SK-N-SH (cell line): ENCODE data around the gene CYP11A1. TPM values are rescaled to one million over a fixed set of nuclear protein-coding genes. Genes with fewer than 3 reads are reported as not detected.

ENCODE experiments used
- CTCF ChIA-PET: fragments of 300-600, 350-600 bp; formaldehyde crosslinking; extraction: SDS; loops from one replicate; lab custom pipeline; 2021; lab: Yijun Ruan, JAX
- POLR2A ChIA-PET: fragments of 350-600 bp; sonication (Branson Sonifier 250); formaldehyde crosslinking; extraction: SDS; loops from one replicate; lab custom pipeline; 2020; ENCODE audit warnings: antibody characterized with exemption, inconsistent platforms; lab: Yijun Ruan, JAX
- DNase-seq: peaks from one replicate; pipeline ENCODE4 v3.0.0; 2012
- H2AFZ ChIP-seq: fragments of 200-600 bp; sonication (generic); 2 replicates; pipeline ENCODE4 v1.8.1; 2016; ENCODE audit warnings: antibody characterized with exemption, mild to moderate bottlenecking, low read depth
- H3F3A ChIP-seq: fragments of 200-600 bp; sonication (generic); replicated peaks from 2 replicates; pipeline ENCODE3; 2016; ENCODE audit warnings: antibody characterized with exemption, mild to moderate bottlenecking; ENCODE audit not compliant: insufficient read depth
- H3K27ac ChIP-seq, 2 experiments: fragments of 200-500 bp in 1 of 2; fragments of 200-600 bp in 1 of 2; sonication (Bioruptor generic) in 1 of 2; sonication (generic), shearing (Covaris generic) in 1 of 2; 2 replicates each; pipeline versions ENCODE4 v1.5.1 to v1.6.1; 2014 to 2016; ENCODE audit warnings: low read depth in 2 of 2, inconsistent platforms in 1 of 2, low read length in 1 of 2, mild to moderate bottlenecking in 1 of 2, mixed read lengths in 1 of 2
- H3K27me3 ChIP-seq: fragments of 200-600 bp; sonication (generic), shearing (Covaris generic); 2 replicates; pipeline ENCODE4 v1.6.1; 2016; ENCODE audit warnings: mixed run types; ENCODE audit not compliant: insufficient read depth
- H3K36me3 ChIP-seq, 2 experiments: fragments of 200-500 bp in 1 of 2; fragments of 200-600 bp in 1 of 2; sonication (Bioruptor generic) in 1 of 2; sonication (generic) in 1 of 2; replicated peaks in 1 of 2; 2 replicates each; pipeline versions ENCODE3 to v1.5.1; 2014 to 2016; ENCODE audit warnings: low read length in 1 of 2, mild to moderate bottlenecking in 1 of 2; ENCODE audit not compliant: insufficient read depth in 2 of 2, control insufficient read depth in 1 of 2
- H3K4me1 ChIP-seq, 2 experiments: fragments of 200-500 bp in 1 of 2; fragments of 200-600 bp in 1 of 2; sonication (Bioruptor generic) in 1 of 2; sonication (generic), shearing (Covaris generic) in 1 of 2; 2 replicates each; pipeline versions ENCODE4 v1.5.1 to v1.6.1; 2014 to 2016; ENCODE audit warnings: low read depth in 1 of 2, low read length in 1 of 2, mixed run types in 1 of 2; ENCODE audit not compliant: insufficient read depth in 2 of 2, control insufficient read depth in 1 of 2
- H3K4me2 ChIP-seq: fragments of 200-600 bp; sonication (generic), shearing (Covaris generic); 2 replicates; pipeline ENCODE4 v1.6.1; 2017; ENCODE audit warnings: mixed run types
- H3K4me3 ChIP-seq, 2 experiments: fragments of 200-500 bp in 1 of 2; fragments of 200-600 bp in 1 of 2; sonication (Bioruptor generic) in 1 of 2; sonication (generic), shearing (Covaris generic) in 1 of 2; 2 replicates each; pipeline versions ENCODE4 v1.5.1 to v1.8.1; 2014 to 2016; ENCODE audit warnings: low read depth in 2 of 2, inconsistent platforms in 1 of 2, low read length in 1 of 2, mild to moderate bottlenecking in 1 of 2, mixed read lengths in 1 of 2, moderate library complexity in 1 of 2
- H3K79me2 ChIP-seq: fragments of 200-600 bp; sonication (generic); 2 replicates; pipeline ENCODE4 v1.8.1; 2017; ENCODE audit warnings: mild to moderate bottlenecking; ENCODE audit not compliant: insufficient read depth
- H3K9ac ChIP-seq: fragments of 200-600 bp; sonication (generic); 2 replicates; pipeline ENCODE4 v1.6.1; 2017; ENCODE audit warnings: mixed run types
- H3K9me2 ChIP-seq: fragments of 200-600 bp; sonication (generic); 2 replicates; pipeline ENCODE4 v1.6.1; 2017; ENCODE audit warnings: mixed run types
- H3K9me3 ChIP-seq: fragments of 200-600 bp; sonication (generic); 2 replicates; pipeline ENCODE4 v1.6.1; 2017; ENCODE audit warnings: mixed run types, mild to moderate bottlenecking, moderate library complexity
- H4K20me1 ChIP-seq: fragments of 200-600 bp; sonication (generic); 2 replicates; pipeline ENCODE4 v1.6.1; 2017; ENCODE audit warnings: mild to moderate bottlenecking, mixed run types; ENCODE audit not compliant: insufficient read depth
- CTCF ChIP-seq: fragments of 200-600 bp; sonication (generic); IDR thresholded peaks from 2 replicates; pipeline ENCODE4 v1.6.1; 2017; ENCODE audit warnings: antibody characterized with exemption, mild to moderate bottlenecking, moderate library complexity
- FOXJ3 ChIP-seq: sonication (generic); formaldehyde crosslinking; IDR thresholded peaks from 2 replicates; pipeline ENCODE4 v1.5.1; 2020; ENCODE audit warnings: mild to moderate bottlenecking, missing genetic modification reagents
- FOXM1 ChIP-seq: IDR thresholded peaks from 2 replicates; pipeline ENCODE4 v1.4.0; 2012; ENCODE audit warnings: low read depth, mild to moderate bottlenecking
- GATA2 ChIP-seq: sonication (generic); formaldehyde crosslinking; IDR thresholded peaks from 2 replicates; pipeline ENCODE4 v1.5.0; 2020; ENCODE audit warnings: mild to moderate bottlenecking, missing genetic modification reagents
- MXI1 ChIP-seq: IDR thresholded peaks from 2 replicates; pipeline ENCODE4 v1.6.1; 2012; ENCODE audit warnings: mild to moderate bottlenecking, low read depth, low read length, improper control_type of control experiment
- NFIC ChIP-seq: IDR thresholded peaks from 2 replicates; pipeline ENCODE4 v1.4.0; 2012; ENCODE audit warnings: borderline replicate concordance
- NRF1 ChIP-seq: IDR thresholded peaks from 2 replicates; pipeline ENCODE4 v1.6.1; 2012; ENCODE audit warnings: low read depth, mild to moderate bottlenecking, low read length
- RAD21 ChIP-seq: IDR thresholded peaks from 2 replicates; pipeline ENCODE4 v1.6.1; 2012; ENCODE audit warnings: mild to moderate bottlenecking, low read length
- RFX5 ChIP-seq: IDR thresholded peaks from 2 replicates; pipeline ENCODE4 v1.6.1; 2012; ENCODE audit warnings: mild to moderate bottlenecking, improper control_type of control experiment, low read length
- RXRA ChIP-seq: IDR thresholded peaks from 2 replicates; pipeline ENCODE4 v1.4.0; 2012; ENCODE audit warnings: low read depth, mild to moderate bottlenecking, borderline replicate concordance
- SIN3A ChIP-seq: IDR thresholded peaks from 2 replicates; pipeline ENCODE4 v1.6.1; 2012; ENCODE audit warnings: low read depth, mild to moderate bottlenecking, low read length, moderate library complexity, borderline replicate concordance
- WGBS: methylation state at CpG from one replicate; pipeline ENCODE4 v1.1.6; 2017; ENCODE audit warnings: low lambda C conversion rate; 5-methylcytosine and 5-hydroxymethylcytosine counted together
- polyA plus RNA-seq, 3 experiments: library from polyadenylated mRNA; depleted of rRNA; stranded (reverse); fragments of >200 nt; gene quantifications; 2 replicates each; pipeline ENCODE4 v1.2.3, GENCODE V29; 2012
- TF ChIP-seq, protein P1 (sequence below): IDR thresholded peaks from 2 replicates; pipeline ENCODE4 v1.4.0; 2012; ENCODE audit warnings: low read depth, borderline replicate concordance
- TF ChIP-seq, protein P2 (sequence below): IDR thresholded peaks from 2 replicates; pipeline ENCODE4 v1.4.0; 2012; ENCODE audit warnings: low read depth, borderline replicate concordance
- TF ChIP-seq, protein P3 (sequence below): IDR thresholded peaks from 2 replicates; pipeline ENCODE4; 2012

Gene CYP11A1
- polyA plus RNA-seq, 1 of the 3 experiments (the other 2 are of a cell fraction): 0.08 TPM

DNA sequence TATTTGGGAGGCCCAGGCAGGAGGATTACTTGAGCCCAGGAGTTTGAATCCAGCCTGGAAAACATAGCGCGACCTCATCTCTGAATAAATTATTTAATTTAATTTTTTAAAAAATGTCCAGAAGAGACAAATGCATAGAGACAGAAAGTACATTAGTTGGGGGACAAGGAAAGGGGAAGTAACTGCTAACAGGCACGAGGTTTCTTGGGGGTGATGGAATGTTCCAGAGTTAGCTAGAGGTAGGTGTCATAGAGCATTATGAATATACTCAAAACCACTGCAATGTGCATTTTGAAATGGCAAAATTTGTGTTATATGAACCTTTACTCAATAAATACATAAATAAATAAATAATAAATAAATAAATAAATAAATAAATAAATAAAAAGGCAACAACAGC, 31.7 kb upstream of the CYP11A1 start:
- H3F3A ChIP-seq: no peaks in the 10 kb centered on the region
- no peak overlapping the region for H3K9ac ChIP-seq
- 95% methylated on average over 3 of the region's 3 CpGs for WGBS
- DNase-seq: no peak
- no peaks in the 10 kb centered on the region for H3K9me2 ChIP-seq
- H3K27me3 ChIP-seq: no peaks in the 10 kb centered on the region
- no peaks in the 10 kb centered on the region; a peak in 1 of 4 replicates for H3K4me1 ChIP-seq
- no peak overlapping the region for H3K4me3 ChIP-seq
- H3K4me2 ChIP-seq: no peak overlapping the region
- no peaks in the 10 kb centered on the region for H3K9me3 ChIP-seq
- no peak overlapping the region for H3K27ac ChIP-seq
- no peaks in the 10 kb centered on the region for H3K36me3 ChIP-seq
- ChIA-PET POLR2A (no interaction called here), CTCF (interaction anchor here (1.6 kb wide), 1 partner anchor 20 kb away, joined by 3 read pairs; no protein-coding TSS in a partner anchor)
- H2AFZ ChIP-seq: no peak overlapping the region
- TF ChIP-seq MXI1: no peak
- no peak for TF ChIP-seq FOXJ3 (CRISPR knock-in tag)
- H4K20me1 ChIP-seq: no peaks in the 10 kb centered on the region
- H3K79me2 ChIP-seq: no peaks in the 10 kb centered on the region

DNA sequence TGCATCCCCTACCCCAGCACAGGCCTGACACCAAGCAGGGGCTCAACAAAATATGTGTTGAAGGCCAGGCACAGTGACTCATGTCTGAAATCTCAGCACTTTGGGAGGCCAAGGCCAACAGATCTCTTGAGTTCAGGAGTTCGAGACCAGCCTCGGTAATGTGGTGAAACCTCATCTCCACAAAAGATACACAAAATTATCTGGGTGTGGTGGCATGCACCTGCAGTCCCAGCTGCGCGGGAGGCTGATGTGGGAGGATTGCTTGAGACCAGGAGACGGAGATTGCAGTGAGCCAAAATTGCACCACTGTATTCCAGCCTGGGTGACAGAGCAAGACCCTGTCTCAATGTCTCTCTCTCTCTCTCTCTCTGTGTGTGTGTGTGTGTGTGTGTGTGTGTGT, 30.7 kb upstream of the CYP11A1 start:
- Histone ChIP-seq H3K9ac (no peak overlapping the region), H3K27ac (no peak overlapping the region), H3K9me3 (no peaks in the 10 kb centered on the region), H3K36me3 (no peaks in the 10 kb centered on the region), H3K4me2 (no peak overlapping the region), H3K9me2 (no peaks in the 10 kb centered on the region), H3K27me3 (no peaks in the 10 kb centered on the region), H3K4me1 (peaks cover 0 to under 1% of the 10 kb centered on the region in 2 experiments; a peak in 2 of 4 replicates), H3K4me3 (no peak overlapping the region), H2AFZ (no peak overlapping the region), H3F3A (no peaks in the 10 kb centered on the region), H4K20me1 (no peaks in the 10 kb centered on the region), H3K79me2 (no peaks in the 10 kb centered on the region)
- no peak for DNase-seq
- WGBS: 96% methylated on average over 5 of the region's 5 CpGs
- CTCF ChIA-PET: no interaction called here
- TF ChIP-seq SIN3A: no peak
- no peak for TF ChIP-seq FOXM1
- TF ChIP-seq CTCF: no peak
- no peak for TF ChIP-seq RXRA
- TF ChIP-seq NRF1: no peak
- TF ChIP-seq, protein P1, sequence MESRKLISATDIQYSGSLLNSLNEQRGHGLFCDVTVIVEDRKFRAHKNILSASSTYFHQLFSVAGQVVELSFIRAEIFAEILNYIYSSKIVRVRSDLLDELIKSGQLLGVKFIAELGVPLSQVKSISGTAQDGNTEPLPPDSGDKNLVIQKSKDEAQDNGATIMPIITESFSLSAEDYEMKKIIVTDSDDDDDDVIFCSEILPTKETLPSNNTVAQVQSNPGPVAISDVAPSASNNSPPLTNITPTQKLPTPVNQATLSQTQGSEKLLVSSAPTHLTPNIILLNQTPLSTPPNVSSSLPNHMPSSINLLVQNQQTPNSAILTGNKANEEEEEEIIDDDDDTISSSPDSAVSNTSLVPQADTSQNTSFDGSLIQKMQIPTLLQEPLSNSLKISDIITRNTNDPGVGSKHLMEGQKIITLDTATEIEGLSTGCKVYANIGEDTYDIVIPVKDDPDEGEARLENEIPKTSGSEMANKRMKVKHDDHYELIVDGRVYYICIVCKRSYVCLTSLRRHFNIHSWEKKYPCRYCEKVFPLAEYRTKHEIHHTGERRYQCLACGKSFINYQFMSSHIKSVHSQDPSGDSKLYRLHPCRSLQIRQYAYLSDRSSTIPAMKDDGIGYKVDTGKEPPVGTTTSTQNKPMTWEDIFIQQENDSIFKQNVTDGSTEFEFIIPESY: no peak
- TF ChIP-seq RFX5: no peak
- TF ChIP-seq, protein P2, sequence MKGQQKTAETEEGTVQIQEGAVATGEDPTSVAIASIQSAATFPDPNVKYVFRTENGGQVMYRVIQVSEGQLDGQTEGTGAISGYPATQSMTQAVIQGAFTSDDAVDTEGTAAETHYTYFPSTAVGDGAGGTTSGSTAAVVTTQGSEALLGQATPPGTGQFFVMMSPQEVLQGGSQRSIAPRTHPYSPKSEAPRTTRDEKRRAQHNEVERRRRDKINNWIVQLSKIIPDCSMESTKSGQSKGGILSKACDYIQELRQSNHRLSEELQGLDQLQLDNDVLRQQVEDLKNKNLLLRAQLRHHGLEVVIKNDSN: no peak
- no peak for TF ChIP-seq GATA2
- no peak for TF ChIP-seq NFIC
- TF ChIP-seq RAD21: no peak
- TF ChIP-seq, protein P3, sequence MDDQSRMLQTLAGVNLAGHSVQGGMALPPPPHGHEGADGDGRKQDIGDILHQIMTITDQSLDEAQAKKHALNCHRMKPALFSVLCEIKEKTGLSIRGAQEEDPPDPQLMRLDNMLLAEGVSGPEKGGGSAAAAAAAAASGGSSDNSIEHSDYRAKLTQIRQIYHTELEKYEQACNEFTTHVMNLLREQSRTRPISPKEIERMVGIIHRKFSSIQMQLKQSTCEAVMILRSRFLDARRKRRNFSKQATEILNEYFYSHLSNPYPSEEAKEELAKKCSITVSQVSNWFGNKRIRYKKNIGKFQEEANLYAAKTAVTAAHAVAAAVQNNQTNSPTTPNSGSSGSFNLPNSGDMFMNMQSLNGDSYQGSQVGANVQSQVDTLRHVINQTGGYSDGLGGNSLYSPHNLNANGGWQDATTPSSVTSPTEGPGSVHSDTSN: no peak
- POLR2A ChIA-PET: no interaction called here
